ENCODE data around the gene PLAAT1.

Gene PLAAT1

GRCh38 chr3:193297421-193297820 lies 56.4 kb downstream of the PLAAT1 start:
- Histone ChIP-seq H3K9me3 (ENCODE audit: control insufficient read depth, low read length) (no peaks in the 10 kb centered on the region), H3K27ac (ENCODE audit: insufficient read depth, low read depth, low read length, poor library complexity, severe bottlenecking) (no peak overlapping the region), H3K4me3 (ENCODE audit: insufficient read depth, low read depth, low read length) (no peak overlapping the region), H3K36me3 (ENCODE audit: control insufficient read depth, insufficient read depth, low read length) (no peaks in the 10 kb centered on the region), H3K27me3 (ENCODE audit: control insufficient read depth, insufficient read depth, low read length, poor library complexity, severe bottlenecking) (no peaks in the 10 kb centered on the region), H3K4me1 (ENCODE audit: control insufficient read depth, insufficient read depth, low read length) (no peaks in the 10 kb centered on the region)
- WGBS, 2 experiments: 86 to 92% methylated on average over 4 to 5 of the region's 5 CpGs

GRCh38 chr3:193301433-193301832 lies 60.4 kb downstream of the PLAAT1 start:
- H3K4me3 ChIP-seq (ENCODE audit: insufficient read depth, low read depth, low read length): no peak overlapping the region
- WGBS, 2 experiments: 86 to 100% methylated on average over 1 of the region's 1 CpG
- no peaks in the 10 kb centered on the region for H3K4me1 ChIP-seq (ENCODE audit: control insufficient read depth, insufficient read depth, low read length)
- no peaks in the 10 kb centered on the region for H3K9me3 ChIP-seq (ENCODE audit: control insufficient read depth, low read length)
- H3K27ac ChIP-seq (ENCODE audit: insufficient read depth, low read depth, low read length, poor library complexity, severe bottlenecking): no peak overlapping the region
- H3K27me3 ChIP-seq (ENCODE audit: control insufficient read depth, insufficient read depth, low read length, poor library complexity, severe bottlenecking): no peaks in the 10 kb centered on the region
- no peaks in the 10 kb centered on the region for H3K36me3 ChIP-seq (ENCODE audit: control insufficient read depth, insufficient read depth, low read length)

- 91 to 100% methylated on average over 1 of the region's 1 CpG for WGBS, 2 experiments
- no peak overlapping the region for H3K27ac ChIP-seq (ENCODE audit: insufficient read depth, low read depth, low read length, poor library complexity, severe bottlenecking)
- no peaks in the 10 kb centered on the region for H3K4me1 ChIP-seq (ENCODE audit: control insufficient read depth, insufficient read depth, low read length)
- H3K27me3 ChIP-seq (ENCODE audit: control insufficient read depth, insufficient read depth, low read length, poor library complexity, severe bottlenecking): no peaks in the 10 kb centered on the region
- no peaks in the 10 kb centered on the region for H3K9me3 ChIP-seq (ENCODE audit: control insufficient read depth, low read length)
- H3K4me3 ChIP-seq (ENCODE audit: insufficient read depth, low read depth, low read length): no peak overlapping the region
- no peaks in the 10 kb centered on the region for H3K36me3 ChIP-seq (ENCODE audit: control insufficient read depth, insufficient read depth, low read length)
Measured at GRCh38 chr3:193305356-193305755, 64.3 kb downstream of the PLAAT1 start.

DNA sequence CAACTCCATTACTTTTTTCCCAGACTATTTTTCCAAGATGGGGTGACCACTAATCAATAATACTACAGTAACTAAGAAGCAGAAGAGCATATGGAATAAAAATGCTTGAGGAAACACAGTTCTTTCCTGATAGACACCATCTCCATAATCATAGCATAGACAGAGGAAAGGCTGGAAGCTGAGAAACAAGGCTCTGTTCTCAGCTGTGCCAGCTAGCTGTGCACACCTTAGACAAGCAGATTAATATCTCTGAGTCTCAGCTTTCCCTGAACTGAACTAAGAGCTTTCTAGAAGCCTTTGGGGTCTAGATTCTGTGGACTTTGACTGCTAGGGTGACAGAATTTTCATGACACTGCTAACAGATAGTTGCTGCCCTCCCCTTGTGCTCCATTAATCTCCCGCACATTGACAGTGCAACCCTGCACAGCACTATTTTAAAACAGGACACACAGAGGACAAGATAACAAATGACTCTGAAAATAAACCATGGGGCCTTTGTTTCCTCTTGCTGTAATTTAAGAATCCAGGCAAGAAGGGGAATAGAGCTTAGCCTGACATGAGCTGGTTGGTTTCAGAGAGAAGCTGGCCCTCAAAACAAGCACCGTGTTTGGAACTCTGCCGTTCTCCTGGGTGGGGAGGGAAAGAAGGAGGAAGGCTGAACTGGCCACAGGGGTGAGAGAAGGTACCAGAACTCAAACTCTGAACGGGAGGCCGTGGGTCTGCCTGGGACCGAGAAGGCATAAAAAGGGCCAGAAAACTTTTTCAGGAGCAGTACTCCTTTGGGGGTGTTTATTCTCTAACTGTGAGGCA lies 70.1 kb downstream of the PLAAT1 start:
- WGBS, 2 experiments: 95% methylated on average over 6 of the region's 6 CpGs
- no peaks in the 10 kb centered on the region for H3K36me3 ChIP-seq (ENCODE audit: control insufficient read depth, insufficient read depth, low read length)

DNA sequence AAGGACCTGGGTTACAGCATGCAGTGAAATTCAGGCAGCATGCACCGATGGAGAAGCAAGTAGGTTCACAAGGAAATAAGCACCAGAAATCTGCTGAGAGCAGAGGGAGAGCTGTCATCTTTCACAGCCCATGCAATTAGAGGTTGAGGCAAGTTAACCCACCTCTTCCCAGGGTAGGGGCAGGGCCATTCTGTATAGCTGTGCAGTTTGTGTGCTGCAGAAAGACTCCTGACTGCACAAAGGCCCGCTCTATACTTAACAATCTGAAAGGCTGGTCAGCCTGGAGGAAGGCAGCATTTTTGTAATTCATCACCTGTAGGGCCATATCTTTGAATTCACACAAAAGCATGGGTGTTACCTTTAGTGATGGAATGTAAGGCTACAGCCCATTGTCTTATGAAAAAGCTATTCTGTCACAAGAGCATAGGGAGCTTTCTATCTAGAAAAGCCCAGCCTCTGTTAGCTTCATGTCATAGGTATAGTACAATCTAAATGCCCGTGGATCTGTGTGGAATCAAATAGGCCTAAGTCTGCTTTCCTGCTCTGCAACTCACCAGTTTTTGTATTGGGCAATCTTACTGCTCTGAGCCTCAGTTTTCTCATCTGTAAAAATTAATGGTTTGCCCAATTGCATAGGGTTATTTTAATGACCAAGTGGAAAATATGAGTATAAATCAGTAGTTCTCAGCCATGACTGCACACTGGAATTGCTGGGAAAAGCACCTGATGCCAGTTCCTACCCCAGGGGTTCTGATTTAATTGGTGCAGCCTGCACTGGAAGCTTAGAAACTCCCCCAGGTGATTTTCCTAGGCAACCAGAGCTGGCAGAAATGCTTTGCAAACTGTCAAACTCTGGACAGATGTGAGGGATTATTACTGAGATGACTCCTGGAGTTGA lies 72.3 kb downstream of the PLAAT1 start:
- Histone ChIP-seq H3K27ac (ENCODE audit: insufficient read depth, low read depth, low read length, poor library complexity, severe bottlenecking) (no peak overlapping the region), H3K36me3 (ENCODE audit: control insufficient read depth, insufficient read depth, low read length) (no peaks in the 10 kb centered on the region), H3K27me3 (ENCODE audit: control insufficient read depth, insufficient read depth, low read length, poor library complexity, severe bottlenecking) (no peaks in the 10 kb centered on the region), H3K4me1 (ENCODE audit: control insufficient read depth, insufficient read depth, low read length) (no peaks in the 10 kb centered on the region), H3K4me3 (ENCODE audit: insufficient read depth, low read depth, low read length) (no peak overlapping the region), H3K9me3 (ENCODE audit: control insufficient read depth, low read length) (no peaks in the 10 kb centered on the region)
- 89 to 94% methylated on average over 3 of the region's 3 CpGs for WGBS, 2 experiments

More for the DNA sequence above, 70.1 kb downstream of the PLAAT1 start:
- H3K27ac ChIP-seq (ENCODE audit: insufficient read depth, low read depth, low read length, poor library complexity, severe bottlenecking): no peak overlapping the region
- no peaks in the 10 kb centered on the region for H3K27me3 ChIP-seq (ENCODE audit: control insufficient read depth, insufficient read depth, low read length, poor library complexity, severe bottlenecking)
- no peaks in the 10 kb centered on the region for H3K9me3 ChIP-seq (ENCODE audit: control insufficient read depth, low read length)
- H3K4me3 ChIP-seq (ENCODE audit: insufficient read depth, low read depth, low read length): no peak overlapping the region
- no peaks in the 10 kb centered on the region for H3K4me1 ChIP-seq (ENCODE audit: control insufficient read depth, insufficient read depth, low read length)

- Histone ChIP-seq H3K4me1 (ENCODE audit: control insufficient read depth, insufficient read depth, low read length) (no peaks in the 10 kb centered on the region), H3K27me3 (ENCODE audit: control insufficient read depth, insufficient read depth, low read length, poor library complexity, severe bottlenecking) (no peaks in the 10 kb centered on the region), H3K36me3 (ENCODE audit: control insufficient read depth, insufficient read depth, low read length) (no peaks in the 10 kb centered on the region), H3K9me3 (ENCODE audit: control insufficient read depth, low read length) (no peaks in the 10 kb centered on the region), H3K4me3 (ENCODE audit: insufficient read depth, low read depth, low read length) (no peak overlapping the region), H3K27ac (ENCODE audit: insufficient read depth, low read depth, low read length, poor library complexity, severe bottlenecking) (no peak overlapping the region)
- WGBS, 2 experiments: 87 to 91% methylated on average over 3 of the region's 3 CpGs
Measured at GRCh38 chr3:193314161-193314560, 73.1 kb downstream of the PLAAT1 start.

DNA sequence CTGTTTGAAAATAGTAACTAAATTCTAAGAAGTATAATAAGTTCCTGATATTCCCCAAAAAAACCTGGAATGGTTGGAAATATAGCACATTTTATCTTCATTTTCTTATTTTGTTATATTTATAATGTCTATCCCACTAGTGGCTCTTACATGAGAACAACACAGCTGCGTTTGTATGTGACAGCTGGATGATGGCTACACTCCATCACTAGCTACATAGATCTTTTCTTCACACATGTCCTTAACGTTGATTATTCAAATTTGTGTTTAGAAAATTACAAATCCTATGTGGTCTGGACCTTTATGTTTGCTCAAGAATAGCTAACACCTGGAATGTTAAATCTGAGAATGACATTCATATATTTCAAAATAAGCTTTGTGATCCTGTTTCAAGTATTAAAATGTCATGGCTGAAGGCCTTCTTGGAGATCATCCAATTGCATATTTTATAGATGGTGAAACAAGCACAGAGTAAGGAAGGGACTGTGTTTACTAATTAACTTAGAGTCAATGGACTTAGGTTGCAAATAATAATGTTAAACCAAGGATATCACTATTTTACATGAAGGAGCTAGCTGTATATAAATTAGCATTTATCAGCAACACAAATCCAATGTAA lies 76.8 kb downstream of the PLAAT1 start:
- Histone ChIP-seq H3K27me3 (ENCODE audit: control insufficient read depth, insufficient read depth, low read length, poor library complexity, severe bottlenecking) (no peaks in the 10 kb centered on the region), H3K4me1 (ENCODE audit: control insufficient read depth, insufficient read depth, low read length) (no peaks in the 10 kb centered on the region), H3K36me3 (ENCODE audit: control insufficient read depth, insufficient read depth, low read length) (no peaks in the 10 kb centered on the region), H3K27ac (ENCODE audit: insufficient read depth, low read depth, low read length, poor library complexity, severe bottlenecking) (no peak overlapping the region), H3K9me3 (ENCODE audit: control insufficient read depth, low read length) (no peaks in the 10 kb centered on the region), H3K4me3 (ENCODE audit: insufficient read depth, low read depth, low read length) (no peak overlapping the region)
- 94 to 100% methylated on average over 1 to 2 of the region's 2 CpGs for WGBS, 2 experiments
